ENCODE results near the gene KIF17. TPM values are rescaled to one million over a fixed set of nuclear protein-coding genes. Genes with fewer than 3 reads are reported as not detected.

The KIF17 gene
- total and polyA plus RNA-seq, 2 of the 4 experiments (the other 2 are of a cell fraction) = 4.5 to 5.7 TPM

DNA sequence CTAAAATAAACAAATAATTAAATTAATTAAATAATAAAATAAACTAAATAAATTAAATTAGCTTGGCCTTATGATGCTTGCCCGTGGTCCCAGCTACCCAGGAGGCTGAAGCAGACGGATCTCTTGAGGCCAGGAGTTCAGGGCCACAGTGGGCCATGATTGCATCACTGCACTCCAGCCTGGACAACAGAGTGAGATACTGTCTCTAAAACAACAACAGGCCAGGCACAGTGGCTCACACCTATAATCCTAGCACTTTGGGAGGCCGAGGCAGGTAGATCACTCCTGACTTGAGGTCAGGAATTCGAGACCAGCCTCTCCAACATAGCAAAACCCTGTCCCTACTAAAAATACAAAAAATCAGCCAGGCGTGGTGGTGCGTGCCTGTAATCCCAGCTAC, 96.8 kb downstream of the KIF17 start:
- Histone ChIP-seq H3K4me1 (ENCODE audit: control insufficient read depth, insufficient read depth, low read length) (peaks cover 5% of the 10 kb centered on the region), H2BK120ac (ENCODE audit: low read depth, low read length) (no peak overlapping the region), H3K36me3 (ENCODE audit: control insufficient read depth, insufficient read depth, low read length) (no peaks in the 10 kb centered on the region), H3K4me2 (ENCODE audit: low read depth, low read length) (no peak overlapping the region), H2AFZ (replicated peaks; ENCODE audit: low read length, poor library complexity) (no peak overlapping the region), H2BK15ac (ENCODE audit: low read depth, low read length) (no peak overlapping the region), H4K20me1 (ENCODE audit: insufficient read depth, low read length) (no peaks in the 10 kb centered on the region), H3K79me1 (ENCODE audit: low read depth in 1 of 2, low read length in 2 of 2) (no peaks in the 10 kb centered on the region), H2BK5ac (ENCODE audit: low read depth, low read length, poor library complexity, severe bottlenecking) (no peak overlapping the region), H4K5ac (ENCODE audit: low read depth, low read length) (no peak overlapping the region), H3K18ac (ENCODE audit: low read depth, low read length) (no peak overlapping the region), H2BK20ac (ENCODE audit: low read depth, low read length) (no peak overlapping the region), H3K4ac (ENCODE audit: low read depth, low read length) (no peak overlapping the region), H3K56ac (ENCODE audit: extremely low read depth, insufficient read depth, low read length) (no peak overlapping the region), H2AK9ac (replicated peaks; ENCODE audit: low read depth, low read length, poor library complexity) (no peak overlapping the region), H3K9me3 (ENCODE audit: control insufficient read depth, insufficient read depth, low read length) (0 out of 2 replicates have a peak, but pooled peaks cover 2% of the 10 kb centered on the region), H2AK5ac (ENCODE audit: low read depth, low read length) (no peak overlapping the region), H3K9me1 (ENCODE audit: insufficient read depth, low read length) (no peaks in the 10 kb centered on the region), H4K8ac (ENCODE audit: low read depth in 2 of 2, low read length in 2 of 2) (no peak overlapping the region), H3K9ac (ENCODE audit: low read depth, low read length) (no peak overlapping the region), H3K27ac (ENCODE audit: insufficient read depth, low read length) (no peak overlapping the region), H3K4me3 (ENCODE audit: insufficient read depth, low read depth, low read length) (no peak overlapping the region), H3K23ac (ENCODE audit: low read depth, low read length) (no peak overlapping the region), H3K27me3 (ENCODE audit: control insufficient read depth, insufficient read depth, low read length) (peaks cover 3% of the 10 kb centered on the region), H4K91ac (ENCODE audit: insufficient read depth, low read depth, low read length) (no peak overlapping the region), H3K14ac (replicated peaks; ENCODE audit: low read depth, low read length) (no peak overlapping the region)
- 64% methylated on average over 2 of the region's 6 CpGs; no CpG with 5 or more reads in 1 of the 2 experiments for WGBS, 2 experiments (ENCODE audit: extremely low coverage in 2 of 2, insufficient read length in 1 of 2)
- POLR2A ChIA-PET (ENCODE audit: unreplicated experiment) = no interaction called here
- dilution Hi-C loops (cut with HindIII; ENCODE audit: low sequenced_read_pairs, unreplicated experiment) = no loop called here
- CTCF ChIA-PET = interaction anchor here (0.6 kb wide), 1 partner anchor 13 kb away, joined by 3 read pairs; no protein-coding TSS in a partner anchor
- no peak for ATAC-seq (ENCODE audit: low read depth)
- in situ Hi-C loops (cut with MboI; ENCODE audit: low sequenced_read_pairs) = no loop called here
- TF ChIP-seq CHD1 (IDR thresholded peaks at IDR 0.05; ENCODE audit: low read depth, low read length) (no peak), CEBPB (IDR thresholded peaks at IDR 0.05; ENCODE audit: low read depth, low read length) (0 out of 2 replicates have a peak, but pooled peaks have one; percentile 15)
- no TSS peak for BruUV-seq (replicated peaks)
- intact Hi-C loops (cut with micrococcal nuclease) = no loop called here
- DNase-seq = no peak

Measured in IMR-90 (cell line).